HG02571 (cell line): ENCODE results near the gene BBLN.
"Not testable (repeated sequence)": the region's sequence is repeated elsewhere in the genome, so short reads cannot be mapped to it uniquely, and the experiment has no call there.

Experiments used
- ATAC-seq: cut with Tn5 transposase; IDR thresholded peaks from one replicate; pipeline ENCODE4 v1.9.1; 2021; ENCODE audit warnings: mild to moderate bottlenecking, moderate library complexity; ENCODE audit not compliant: unreplicated experiment

The BBLN gene, protein sequence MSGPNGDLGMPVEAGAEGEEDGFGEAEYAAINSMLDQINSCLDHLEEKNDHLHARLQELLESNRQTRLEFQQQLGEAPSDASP

DNA sequence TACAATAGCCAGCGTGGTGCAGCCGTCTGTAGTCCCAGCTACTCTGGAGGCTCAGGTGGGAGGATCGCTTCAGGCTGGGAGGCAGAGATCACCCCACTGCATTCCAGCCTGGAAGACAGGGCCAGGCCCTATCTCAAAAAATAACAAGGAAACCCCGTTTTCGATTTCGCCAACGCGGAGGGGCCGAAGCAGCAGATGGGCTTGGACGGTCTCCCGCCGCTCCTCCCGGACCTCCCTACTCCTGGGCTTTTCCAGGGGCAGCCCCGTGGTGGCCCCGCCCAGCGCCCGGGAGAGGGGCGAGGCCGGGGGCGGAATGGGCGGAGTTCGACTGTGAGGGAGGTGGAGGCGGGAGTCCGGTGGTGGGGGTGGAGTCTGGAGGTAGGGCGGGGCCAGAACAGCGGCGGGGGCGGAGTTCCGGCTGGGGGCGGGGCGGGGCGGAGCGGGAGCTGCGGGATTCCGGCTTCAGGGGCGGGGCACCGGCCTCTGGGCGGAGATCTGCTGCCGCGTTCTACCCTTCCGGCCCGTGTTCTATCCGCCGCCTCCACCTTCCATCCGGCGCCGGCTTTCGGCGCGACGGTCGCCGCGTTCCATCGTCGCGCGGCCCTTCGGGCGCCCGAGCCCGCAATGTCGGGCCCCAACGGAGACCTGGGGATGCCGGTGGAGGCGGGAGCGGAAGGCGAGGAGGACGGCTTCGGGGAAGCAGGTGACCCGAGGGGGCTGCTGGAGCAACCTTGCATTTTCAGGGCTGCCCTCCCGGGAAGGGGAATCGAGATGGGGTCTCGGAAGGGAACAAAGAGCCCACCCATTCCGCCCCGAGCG, at the start of gene BBLN:
BBLN (plus strand) TSS at position 482 of the 819 bp plus-strand sequence; CDS start at position 625, 143 bp downstream.
- peak; percentile 72 for ATAC-seq

DNA sequence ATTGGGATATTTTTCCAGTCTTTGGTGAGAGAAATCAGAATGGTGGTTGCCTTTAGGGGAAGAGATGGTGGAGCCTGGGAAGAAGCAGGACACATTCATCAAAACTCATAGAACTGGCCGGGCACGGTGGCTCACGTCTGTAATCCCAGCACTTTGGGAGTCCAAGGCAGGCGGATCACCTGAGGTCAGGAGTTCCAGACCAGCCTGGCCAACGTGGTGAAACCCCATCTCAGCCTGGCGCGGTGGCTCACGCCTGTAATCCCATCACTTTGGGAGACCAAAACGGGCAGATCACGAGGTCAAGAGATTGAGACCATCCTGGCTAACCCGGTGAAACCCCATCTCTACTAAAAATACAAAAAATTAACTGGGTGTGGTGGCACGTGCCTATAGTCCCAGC, 48.3 kb upstream of the BBLN start:
- not testable (repeated sequence) for ATAC-seq

DNA sequence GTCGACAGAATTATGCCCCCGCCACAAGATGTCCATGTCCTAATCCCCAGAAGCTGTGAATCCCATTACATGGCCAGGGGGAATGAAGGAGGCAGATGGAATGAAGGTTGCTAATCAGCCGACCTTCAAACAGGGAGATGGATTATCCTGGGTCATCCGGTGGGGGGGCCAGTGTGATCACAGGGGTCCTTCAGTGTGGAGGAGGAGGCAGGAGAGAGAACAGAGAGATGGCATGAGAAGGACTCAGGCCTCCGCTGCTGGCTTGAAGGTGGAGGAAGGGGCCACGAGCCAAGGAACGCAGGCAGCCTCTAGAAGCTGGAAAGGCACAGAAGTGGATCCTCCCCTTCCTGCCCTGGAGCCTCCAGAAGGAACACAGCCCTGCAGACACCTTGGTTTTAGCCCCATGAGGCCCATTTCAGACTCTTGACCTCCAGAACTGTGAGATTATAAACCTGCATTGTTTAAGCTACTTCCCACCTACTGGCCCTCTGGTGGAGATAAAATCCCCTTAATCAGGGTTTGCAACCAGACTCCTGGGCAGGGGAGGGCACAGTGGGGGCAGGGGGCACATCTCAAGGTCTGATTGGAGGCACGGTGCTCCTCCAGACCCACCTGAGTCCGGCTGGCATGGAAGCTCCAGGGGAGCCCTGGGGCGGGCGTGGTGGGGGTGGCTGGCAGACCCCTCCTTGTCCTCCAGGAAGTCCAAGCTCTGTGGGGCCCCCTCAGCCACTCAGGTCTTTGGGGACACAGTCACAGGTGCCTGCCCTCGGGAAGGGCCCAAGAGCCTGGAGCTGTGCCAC, 46.3 kb upstream of the BBLN start:
- ATAC-seq: no peak

DNA sequence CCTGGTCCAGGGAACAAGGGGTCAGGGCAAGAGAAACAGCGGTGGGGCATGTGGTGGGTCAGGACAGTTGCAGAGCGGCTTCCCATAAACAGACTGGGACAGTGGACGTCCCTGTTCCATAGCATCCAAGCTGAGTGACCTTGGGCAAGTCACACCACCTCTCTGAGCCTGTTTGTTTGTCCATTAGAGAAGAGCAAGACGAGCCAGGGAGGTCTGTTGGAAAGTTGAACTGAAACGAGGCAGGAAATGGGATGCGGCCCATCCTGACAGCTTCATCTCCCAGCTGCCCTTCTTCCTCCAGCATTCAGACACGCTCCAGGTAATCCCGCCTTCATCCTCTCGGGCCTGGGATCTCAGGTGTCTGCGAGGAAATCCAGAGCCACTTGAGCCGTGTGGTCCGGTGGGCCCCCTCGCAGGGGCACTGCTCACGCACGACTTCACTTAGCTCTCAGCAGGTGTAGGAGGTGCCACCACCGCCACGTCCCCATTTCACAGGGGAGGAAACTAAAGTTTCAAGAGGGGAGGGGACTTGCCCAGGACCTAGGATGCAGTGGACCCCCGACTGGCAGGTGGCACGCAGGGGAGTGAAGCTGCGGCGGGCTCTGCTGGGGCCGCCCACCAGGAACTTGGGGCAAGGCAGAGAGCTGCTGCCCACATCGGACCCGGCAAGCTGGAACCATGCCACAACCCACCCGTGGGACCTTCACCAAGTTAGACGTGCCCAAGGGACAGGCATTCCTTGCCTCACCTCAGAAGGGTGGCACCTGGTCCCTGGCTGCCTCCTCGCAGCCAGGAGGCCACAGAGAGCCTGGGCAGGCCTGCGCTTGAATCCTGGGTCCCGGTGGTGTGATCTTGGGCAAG, 45.5 kb upstream of the BBLN start:
- ATAC-seq: no peak

DNA sequence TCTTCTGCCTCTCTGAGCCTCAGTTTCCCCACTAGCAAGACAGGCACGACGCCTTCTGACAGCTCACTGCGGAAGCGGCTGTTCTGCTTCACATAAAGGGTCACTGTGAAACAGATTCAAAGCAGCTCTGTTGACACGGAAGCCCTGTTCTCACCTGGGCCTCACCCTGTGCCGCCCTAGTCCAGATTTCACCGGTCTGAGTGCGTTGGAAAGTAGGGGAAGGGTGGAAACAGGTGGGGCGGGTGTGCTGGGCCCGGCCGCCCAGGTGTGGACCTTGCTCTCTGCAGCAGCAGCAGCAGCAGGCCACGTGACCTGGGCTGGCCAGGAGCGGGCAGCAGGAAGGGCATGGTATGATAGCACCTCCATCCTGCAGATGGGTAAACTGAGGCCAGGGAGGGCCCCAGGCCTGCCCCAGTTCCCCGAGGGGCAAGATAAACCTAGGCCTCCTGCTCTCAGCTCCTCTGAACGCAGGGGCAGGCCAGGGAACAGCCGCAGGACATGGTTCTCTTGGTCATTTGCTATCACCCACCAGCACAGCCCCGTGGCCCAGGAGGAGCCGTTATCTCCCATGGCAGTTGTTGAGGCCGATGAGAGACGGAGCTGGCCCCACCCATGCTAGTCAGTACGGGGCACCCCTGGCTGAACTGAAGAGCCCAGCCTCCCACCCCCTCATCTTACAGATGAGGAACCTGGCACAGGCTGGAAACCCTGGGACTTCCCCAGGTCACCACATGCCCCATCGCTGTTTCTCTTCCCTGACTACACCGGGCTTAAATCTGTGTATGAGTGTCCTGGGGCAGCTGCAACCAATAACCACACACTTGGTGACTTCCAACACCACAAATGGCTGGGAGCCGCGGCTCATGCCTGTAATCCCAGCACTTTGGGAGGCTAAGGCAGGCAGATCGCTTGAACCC, 44.6 kb upstream of the BBLN start:
- no peak for ATAC-seq

DNA sequence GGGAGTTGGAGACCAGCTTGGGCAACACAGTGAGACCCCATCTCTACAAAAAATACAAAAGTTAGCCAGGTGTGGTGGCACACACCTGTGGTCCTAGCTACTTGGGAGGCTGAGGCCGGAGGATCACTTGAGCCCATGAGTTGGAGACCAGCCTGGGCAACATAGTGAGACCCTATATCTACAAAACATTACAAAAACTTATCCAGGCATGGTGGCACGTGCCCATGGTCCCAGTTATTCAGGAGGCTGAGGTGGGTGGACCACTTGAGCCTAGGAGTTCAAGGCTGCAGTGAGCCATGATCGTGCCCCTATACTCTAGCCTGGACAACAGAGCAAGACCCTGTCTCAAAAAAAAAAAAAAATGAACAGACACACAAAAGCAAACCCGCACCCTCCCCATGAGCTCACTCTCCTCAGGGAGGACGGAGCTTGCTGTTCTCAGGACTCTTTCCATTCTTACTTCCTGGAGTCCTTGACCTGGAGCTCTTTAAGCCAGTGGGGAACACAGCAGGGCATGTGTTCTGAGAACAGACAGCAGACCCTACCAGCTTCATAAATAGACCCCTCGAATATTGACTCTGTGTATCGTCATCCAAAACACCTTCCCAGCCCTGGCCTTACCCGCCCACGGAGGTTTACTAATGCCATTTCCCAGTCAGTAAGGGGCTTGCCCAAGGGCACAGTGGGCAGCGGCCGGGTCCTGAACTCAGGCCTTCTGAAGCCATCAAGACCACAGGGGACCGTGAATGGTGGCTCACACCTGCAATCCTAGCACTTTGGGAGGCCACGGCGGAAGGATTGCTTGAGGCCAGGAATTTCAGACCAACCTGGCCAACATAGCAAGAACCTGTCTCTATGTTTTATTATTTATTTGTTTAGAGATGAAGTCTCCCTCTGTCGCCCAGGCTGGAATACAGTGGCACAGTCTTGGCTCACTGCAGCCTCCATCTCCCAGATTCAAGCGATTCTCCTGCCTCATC, 43.7 kb upstream of the BBLN start:
- ATAC-seq: no peak

DNA sequence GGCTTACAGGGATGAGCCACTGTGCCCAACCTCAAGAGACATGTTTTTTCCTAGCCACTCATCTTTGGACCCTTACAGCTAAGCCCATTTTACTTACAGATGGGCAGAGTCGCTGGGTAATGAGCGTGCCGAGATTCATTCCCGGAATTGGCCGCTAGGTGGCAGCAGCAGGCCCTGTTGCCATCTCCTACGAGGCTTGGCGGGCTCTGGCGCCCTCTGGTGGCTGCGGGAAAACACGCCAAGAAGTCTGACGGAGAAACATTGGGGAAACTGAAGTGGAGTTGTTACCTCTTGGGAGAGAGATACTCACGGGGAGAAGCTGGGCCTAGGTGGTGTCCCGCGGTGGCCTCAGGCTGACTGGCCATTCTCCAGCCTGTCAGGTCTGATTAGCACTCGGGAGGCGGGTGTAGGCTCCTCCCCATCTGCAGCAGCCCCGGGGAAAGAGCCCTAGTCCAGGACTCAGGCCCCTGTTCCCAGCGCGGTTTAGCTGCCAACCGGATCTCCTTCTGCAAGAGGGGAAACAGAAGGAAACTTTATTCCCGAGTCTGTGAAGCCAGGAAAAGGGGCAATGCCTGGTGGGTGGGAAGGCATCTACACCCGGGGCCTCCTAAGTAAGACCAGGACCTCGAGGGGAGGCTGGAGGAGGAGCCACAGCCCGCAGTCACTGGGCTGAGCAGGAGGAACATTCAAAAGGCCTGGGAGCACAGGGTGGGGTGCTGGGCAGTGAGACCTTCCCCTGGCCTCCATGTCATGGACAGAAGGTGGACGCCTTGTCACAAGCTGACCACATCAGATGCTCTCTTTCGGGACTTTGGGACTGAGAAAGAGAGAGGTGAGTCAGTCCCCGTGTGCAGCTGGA, 42.2 kb upstream of the BBLN start:
- no peak for ATAC-seq

DNA sequence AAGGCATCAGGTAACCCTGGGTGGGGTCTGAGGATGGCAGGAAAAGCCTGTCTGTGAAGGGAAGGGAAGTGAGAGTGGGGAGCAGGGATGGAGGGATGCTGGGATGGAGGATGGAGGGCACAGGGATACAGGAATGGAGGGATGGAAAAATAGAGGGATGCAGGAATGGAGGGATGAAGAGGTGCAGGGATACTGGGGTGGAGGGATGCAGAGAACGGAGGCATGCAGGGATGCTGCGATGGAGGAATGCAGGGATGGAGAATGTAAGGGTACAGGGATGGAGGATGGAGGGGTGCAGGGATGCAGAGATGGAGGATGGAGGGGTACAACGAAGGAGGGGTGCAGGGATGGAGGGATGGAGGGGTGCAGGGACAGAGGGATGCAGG, 41.6 kb upstream of the BBLN start:
- no peak for ATAC-seq

DNA sequence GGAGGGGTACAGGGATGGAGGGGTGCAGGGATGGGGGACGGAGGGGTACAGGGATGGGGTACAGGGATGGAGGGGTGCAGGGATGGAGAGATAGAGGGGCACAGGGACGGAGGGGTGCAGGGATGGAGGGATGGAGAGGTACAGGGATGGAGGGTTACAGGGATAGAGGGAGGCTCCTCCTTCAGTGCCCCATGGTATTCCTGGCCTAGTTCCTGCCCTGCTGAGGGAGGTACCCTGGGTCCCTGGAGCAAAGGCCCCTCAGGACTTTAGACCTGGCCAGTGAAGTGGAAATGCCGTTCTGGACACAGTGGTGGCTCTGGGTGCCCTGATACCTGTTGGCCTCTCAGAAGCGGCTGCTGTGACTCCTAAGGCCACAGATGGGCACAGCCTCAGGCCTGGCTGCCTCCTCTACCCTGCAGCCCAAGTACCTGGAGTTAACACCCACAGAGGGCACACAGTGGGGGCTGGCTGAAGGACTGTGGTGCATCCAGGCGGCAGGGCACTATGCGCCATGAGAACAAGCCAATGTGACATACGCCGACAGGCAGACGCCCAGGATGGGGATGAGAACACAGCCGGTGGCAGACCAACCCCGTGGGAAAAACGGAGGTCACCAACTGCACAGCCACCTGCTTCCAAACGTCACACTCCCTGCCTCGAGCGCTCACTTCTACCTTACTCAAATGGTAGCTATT, 40.9 kb upstream of the BBLN start:
- ATAC-seq: no peak

DNA sequence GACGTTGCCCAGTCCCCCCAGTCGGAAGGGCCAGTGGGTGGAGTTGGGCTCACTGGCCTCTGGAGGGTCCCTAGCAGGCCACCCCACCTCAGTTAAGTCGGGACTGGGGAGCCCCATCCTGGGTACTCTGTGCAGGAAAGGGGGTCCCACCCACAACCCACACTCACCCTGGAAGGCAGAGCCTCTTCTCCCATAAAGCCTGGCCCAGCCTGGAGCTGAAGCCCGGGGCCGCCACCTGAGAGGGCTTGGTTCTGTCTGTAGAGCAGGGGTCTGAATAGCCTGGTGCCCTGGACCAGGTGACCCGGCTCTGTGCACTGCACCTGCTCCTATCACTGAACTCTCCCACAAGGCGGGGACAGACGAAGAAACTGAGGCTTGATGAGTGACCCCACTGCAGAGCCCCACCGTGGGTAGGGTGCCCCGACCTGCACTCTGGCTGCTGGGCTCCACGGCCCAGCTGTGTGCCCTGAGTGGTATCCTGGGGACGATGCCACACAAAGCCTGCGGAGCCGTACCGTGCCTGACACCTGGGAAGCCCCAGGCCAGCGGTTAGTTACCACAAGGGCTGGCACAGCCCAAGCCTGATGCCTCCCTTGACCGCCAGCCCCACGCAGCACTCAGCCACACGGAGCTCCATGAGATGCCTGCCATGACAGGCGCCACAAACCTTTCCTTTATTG, 39.9 kb upstream of the BBLN start:
- no peak for ATAC-seq

DNA sequence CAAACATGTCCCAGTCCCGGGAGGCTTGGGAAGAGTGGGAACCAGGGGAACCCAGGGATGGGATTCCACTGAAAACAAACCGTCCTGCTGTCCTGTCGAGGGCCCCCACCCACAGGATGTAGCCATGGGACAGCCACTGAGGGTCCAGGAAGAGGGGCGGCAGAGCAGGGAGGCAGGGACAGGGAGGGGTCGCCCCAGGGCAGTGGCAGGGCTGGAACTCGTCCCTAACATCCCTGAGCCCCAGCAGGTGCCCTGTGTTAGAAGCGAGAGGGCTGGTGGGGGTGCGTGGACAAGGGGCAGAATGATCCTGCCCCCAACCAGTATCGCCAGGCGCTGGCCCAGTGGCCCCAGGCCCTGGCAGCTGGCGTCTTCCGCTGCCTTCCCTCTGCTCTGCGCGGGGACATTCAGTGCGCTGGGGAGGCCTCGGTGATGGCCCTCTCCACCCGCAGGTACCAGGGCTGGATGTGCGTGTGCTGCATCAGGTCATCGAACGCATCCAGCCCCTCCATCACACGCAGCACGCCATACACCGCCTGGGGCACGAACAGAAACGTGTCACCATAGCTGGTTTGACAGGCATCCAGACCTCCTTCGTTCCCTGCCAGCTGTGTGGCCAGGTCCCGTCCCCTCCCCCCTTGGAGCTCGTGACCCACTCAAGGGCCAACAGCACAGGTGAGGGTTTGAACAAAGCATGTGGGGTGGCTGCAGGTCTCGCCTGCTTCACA, 39.2 kb upstream of the BBLN start:
- ATAC-seq: no peak

DNA sequence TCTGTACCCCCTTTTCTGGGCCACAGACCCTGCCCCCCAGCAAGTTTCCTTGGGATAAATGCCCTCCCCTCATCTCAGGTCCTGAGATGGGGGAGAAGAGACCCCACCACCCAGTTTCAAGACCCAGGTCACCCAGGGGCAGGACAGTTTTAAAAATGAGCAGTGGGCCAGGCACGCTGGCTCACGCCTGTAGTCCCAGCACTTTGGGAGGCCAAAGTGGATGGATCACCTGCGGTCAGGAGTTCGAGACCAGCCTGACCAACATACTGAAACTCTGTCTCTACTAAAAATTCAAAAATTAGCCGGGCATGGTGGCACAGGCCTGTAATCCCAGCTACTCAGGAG, 38.6 kb upstream of the BBLN start:
- ATAC-seq: no peak

DNA sequence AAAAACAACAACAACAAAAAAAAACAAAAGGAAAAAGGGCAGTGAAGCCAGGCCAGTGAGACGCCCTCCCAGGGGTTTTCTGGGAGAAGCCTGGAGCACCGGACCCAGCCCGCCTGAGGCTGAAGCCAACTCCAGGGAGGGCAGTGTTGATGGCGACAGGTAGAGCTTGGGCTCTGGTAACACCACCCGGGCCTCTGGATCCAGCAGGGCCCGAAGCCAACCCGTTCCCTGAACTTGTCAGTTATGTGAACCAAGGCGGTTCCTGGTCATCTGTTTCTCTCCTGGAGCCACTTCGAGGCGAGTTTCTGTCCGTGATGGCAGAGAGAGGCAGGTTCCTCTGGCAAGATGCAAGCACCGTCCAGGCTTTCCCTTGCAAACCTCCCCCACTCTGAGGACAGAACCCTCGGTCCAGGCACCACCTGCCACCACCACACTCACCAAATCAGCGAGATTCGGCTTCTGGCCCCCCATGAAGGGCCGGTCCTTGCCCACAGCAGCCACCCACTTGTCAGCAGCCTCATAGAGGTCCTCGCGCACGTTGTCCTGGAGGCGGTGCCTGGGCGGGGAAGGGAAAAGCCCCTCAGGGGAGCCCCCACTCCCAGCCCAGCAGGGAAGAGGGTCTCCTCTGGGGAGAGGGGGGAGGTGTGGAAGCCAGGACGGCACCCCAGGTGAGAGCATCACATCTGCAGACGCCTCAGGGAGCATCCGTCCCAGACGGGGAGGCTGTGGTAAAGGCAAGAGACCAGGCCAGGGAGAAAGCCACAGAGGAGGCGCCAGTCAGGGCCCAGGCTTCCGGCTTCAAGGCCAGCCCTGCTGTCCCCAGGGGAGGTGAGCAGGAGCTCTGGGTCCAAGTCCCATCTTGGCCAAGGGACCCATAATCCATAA, 37.9 kb upstream of the BBLN start:
- no peak for ATAC-seq

DNA sequence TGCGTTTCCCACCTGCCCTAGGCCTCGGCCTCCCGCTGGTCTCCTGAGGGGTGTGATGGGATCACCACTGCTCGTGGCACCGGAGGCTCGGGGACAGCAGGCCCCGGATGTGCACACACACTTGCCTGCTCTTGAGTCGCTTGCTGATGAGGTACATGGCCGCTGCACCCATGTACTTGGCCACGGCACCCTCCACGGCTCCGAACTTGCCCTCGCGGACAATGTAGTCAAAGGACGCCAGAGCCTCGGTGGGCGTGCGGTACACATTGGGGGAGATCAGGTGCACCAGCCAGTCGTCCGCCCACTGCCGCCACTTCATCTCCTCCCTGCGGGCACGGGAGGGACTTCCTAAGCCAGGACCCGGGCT, 37.3 kb upstream of the BBLN start:
- no peak for ATAC-seq

DNA sequence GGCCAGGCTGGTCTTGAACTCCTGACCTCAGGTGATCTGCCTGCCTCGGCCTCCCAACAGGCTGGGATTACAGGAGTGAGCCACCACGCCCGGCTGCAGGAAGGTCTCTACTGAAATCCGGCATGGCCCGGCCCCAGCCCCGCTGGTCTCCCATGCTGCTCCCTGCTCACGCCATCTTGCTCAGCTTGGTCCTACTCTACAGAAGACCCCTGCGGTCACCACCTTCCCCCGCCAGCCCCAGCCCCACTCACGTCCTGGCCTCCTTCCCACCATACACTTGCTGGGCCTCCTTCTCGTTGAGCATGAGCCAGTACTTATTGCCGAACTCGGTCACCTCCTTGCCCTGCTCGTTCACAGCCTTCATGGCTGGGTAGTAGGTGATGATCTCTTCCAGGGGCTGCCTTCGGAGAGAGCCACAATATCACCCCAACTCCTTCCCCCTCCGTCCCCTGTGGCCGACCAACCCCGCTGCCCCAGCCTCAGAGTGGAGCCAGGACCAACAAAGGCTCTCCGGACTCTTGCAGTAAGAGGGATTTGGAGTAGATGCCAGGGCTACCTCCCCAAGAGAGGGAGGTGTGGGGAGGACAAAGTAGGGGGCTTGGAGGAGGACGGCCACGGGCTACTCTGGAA, 36.5 kb upstream of the BBLN start:
- ATAC-seq: no peak
